Measurements from ENCODE around the gene HAGHL.
"Not testable (repeated sequence)": the region's sequence is repeated elsewhere in the genome, so short reads cannot be mapped to it uniquely, and the experiment has no call there.

HAGHL gene

GRCh38 chr16:760545-761343 is 33.8 kb downstream of the HAGHL start, which contains the start of gene MSLN:
MSLN (plus strand) TSS chr16:760734; CDS start chr16:762681, 1,947 bp downstream.
- no peak for DNase-seq

GRCh38 chr16:761625-762513 is 35.0 kb downstream of the HAGHL start:
- DNase-seq, result no peak

DNA sequence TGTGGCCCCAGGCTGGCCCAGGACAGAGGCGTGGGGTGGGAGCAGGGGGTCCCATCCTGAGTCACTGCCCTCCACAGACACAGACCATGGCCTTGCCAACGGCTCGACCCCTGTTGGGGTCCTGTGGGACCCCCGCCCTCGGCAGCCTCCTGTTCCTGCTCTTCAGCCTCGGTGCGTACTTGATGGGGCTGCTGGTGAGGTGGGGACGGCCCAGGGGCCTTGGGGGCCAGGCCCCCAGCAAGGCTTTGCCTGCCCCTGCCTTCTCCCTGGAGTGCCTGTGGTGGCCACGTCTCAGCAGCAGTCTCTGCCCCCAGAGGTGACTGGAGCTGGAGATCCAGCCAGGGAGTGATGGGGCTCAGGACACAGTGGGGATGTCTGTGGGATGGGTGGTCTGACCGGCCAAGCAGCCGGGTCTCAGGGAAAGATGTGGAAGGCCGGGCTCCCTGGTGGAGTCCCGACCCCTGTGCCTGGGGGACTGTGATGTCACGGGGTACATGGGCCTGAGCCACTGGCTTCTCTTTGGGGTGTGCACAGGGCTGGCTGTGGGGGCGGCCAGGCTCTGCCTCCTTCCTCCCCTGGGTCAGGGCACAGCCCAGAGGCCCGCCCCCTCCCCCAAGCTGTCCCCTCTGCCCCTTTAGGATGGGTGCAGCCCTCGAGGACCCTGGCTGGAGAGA is 35.8 kb downstream of the HAGHL start:
- no peak for DNase-seq

GRCh38 chr16:763369-764183 is 36.7 kb downstream of the HAGHL start:
- DNase-seq, result no peak

DNA sequence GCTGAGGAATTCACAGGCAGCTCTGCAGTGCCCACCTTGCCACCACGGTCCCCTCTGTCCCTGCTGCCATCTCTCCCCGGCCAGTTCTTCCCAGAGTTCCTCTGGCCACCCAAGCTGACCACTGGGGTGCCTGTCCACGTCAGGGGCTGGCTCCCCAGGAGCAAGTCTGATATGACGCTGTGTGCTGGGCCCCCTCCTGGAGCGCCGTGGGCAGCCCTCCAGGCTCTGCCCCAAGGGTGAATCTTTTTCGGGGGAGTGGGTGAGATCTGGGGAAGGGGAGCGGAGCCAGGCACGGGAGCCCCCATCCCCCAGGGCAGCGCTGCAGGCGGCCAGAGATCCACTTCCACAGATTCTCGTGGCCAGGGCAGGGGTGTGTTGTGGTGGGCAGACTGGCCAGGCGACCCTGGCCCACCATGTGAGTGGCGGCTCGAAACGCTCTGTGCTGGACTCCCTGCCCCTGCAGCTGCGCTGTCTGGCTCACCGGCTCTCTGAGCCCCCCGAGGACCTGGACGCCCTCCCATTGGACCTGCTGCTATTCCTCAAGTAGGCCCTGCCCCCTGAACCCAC is 37.4 kb downstream of the HAGHL start:
- DNase-seq, result no peak

DNA sequence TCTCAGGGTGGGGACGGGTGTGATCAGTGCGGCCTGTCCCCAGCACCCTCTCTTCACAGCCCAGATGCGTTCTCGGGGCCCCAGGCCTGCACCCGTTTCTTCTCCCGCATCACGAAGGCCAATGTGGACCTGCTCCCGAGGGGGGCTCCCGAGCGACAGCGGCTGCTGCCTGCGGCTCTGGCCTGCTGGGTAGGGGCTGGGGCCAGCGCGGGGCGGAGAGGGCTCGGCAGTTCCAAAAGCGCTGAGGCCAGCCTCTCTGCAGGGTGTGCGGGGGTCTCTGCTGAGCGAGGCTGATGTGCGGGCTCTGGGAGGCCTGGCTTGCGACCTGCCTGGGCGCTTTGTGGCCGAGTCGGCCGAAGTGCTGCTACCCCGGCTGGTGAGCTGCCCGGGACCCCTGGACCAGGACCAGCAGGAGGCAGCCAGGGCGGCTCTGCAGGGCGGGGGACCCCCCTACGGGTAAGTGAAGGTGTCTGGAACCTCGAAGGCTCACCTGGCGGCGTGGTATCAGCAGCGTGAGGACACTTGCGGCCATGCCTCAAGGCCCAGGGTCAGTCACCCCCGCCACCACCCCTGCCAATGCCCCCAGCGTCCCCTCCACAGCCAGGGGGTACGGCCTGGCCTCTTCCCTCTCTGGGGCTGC is 38.1 kb downstream of the HAGHL start:
- DNase-seq, result no peak

- no peak for DNase-seq
Observed at GRCh38 chr16:765488-765865, 38.6 kb downstream of the HAGHL start.

DNA sequence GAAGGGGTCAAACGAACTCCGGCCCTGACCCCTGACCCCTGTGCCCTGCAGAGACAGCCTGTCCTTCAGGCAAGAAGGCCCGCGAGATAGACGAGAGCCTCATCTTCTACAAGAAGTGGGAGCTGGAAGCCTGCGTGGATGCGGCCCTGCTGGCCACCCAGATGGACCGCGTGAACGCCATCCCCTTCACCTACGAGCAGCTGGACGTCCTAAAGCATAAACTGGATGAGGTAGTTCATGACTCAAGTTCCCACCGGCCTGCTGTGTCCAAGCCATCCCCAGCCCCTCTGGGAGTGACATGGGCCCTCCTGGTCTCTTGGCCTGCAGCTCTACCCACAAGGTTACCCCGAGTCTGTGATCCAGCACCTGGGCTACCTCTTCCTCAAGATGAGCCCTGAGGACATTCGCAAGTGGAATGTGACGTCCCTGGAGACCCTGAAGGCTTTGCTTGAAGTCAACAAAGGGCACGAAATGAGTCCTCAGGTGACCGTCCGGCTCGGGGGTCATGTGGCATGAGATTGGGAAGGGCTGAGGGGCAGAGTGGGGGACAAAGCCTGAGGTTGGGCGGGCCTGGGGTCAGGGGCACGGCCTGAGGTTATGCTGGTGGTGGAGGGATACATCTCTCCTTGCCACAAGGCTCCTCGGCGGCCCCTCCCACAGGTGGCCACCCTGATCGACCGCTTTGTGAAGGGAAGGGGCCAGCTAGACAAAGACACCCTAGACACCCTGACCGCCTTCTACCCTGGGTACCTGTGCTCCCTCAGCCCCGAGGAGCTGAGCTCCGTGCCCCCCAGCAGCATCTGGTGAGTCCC is 39.3 kb downstream of the HAGHL start:
- DNase-seq, result no peak

- no peak for DNase-seq
Observed at GRCh38 chr16:766820-767640, 40.1 kb downstream of the HAGHL start.

DNA sequence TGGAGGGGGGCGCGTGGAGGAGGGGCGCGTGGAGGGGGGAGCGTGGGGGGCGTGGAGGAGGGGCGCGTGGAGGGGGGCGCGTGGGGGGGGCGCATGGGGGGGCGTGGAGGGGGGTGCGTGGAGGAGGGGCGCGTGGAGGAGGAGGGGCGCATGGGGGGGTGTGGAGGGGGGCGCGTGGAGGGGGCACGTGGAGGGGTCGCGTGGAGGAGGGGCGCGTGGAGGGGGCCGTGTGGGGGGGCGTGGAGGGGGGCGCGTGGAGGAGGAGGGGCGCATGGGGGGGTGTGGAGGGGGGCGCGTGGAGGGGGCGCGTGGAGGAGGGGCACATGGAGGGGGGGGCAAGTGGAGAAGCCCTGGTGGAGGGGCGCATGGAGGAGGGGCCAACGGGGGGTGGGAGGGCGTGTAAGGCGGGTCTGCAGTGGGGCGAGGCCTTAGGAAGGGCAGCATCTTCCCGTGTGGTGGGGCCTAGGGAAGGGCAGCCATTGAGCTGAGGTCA is 40.9 kb downstream of the HAGHL start:
- no peak for DNase-seq

GRCh38 chr16:768428-768827 is 41.5 kb downstream of the HAGHL start:
- no peak for DNase-seq

- no peak for DNase-seq
Observed at GRCh38 chr16:769184-769784, 42.4 kb downstream of the HAGHL start.

DNA sequence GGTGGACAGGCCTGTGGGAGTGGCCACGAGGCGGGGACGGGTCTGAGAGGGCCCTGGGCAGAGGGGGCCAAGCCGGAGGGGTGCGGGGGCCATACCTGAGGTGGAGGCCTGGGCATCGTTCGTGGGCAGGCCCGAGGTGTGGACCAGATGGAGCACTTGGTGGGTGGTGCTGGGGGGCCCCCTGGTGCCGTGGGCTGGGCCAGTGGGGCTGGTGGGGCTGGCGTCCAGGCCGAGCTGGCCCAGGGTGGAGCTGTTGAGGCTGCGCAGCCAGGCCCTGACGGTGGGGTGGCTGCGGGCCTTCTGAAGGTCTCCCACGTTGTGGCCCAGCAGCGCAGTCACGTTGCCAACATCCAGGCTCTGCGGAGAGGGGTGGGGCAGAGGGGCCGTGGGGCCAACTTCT is 43.0 kb downstream of the HAGHL start:
- no peak for DNase-seq

DNA sequence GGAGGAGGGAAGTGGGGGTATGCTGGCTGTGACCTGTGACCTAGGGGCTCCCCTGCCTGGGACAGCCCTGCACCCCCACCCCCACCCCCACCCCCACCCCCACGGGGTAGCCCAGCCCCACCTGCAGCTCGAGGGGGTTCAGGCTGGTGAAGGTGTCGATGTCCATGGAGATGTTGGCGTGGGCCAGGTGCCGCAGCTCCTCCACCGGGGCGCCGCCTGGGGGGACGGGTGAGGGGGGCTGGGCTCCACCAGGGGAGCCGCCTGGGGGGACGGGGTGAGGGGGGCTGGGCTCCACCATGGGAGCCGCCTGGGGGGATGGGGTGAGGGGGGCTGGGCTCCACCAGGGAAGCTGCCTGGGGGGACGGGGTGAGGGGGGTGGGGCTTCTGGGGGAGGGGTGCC is 43.5 kb downstream of the HAGHL start:
- no peak for DNase-seq

- no peak for DNase-seq
Observed at GRCh38 chr16:772959-773358, 46.1 kb downstream of the HAGHL start.

- no peak for DNase-seq
Observed at GRCh38 chr16:774086-775001, 47.4 kb downstream of the HAGHL start.

- DNase-seq, result no peak
Observed at GRCh38 chr16:775236-775796, 48.4 kb downstream of the HAGHL start.

DNA sequence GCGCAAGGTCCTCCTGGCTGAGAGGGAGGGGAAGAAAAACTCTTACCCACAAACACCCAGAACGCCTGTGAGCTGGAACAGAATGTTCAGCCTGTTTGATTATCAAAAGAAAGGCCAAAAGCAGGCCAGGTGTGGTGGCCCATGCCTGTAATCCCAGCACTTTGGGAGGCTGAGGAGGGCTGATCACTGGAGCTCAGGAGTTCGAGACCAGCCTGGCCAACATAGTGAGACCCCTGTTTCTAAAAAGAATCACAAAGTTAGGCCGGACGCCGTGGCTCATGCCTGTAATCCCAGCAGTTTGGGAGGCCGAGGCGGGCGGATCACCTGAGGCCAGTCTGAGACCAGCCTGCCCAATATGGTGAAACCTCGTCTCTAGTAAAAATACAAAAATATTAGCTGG is 49.4 kb downstream of the HAGHL start:
- DNase-seq, result not testable (repeated sequence)

Data from stimulated activated CD8-positive, alpha-beta memory T cell treated with anti-CD3 and anti-CD28 coated beads, Interleukin-4, amount 100 ng/mL, for 48 hours (primary cell).